ENCODE measurements around the gene SLC29A2. TPM values are rescaled to one million over a fixed set of nuclear protein-coding genes. Genes with fewer than 3 reads are reported as not detected.
A peak's percentile ranks its signal among the peaks of the same experiment; 100 is the strongest.
"Not testable (repeated sequence)": the region's sequence is repeated elsewhere in the genome, so short reads cannot be mapped to it uniquely, and the experiment has no call there.

Gene SLC29A2
- total RNA-seq, 6 experiments from 2014 or later = not detected

DNA sequence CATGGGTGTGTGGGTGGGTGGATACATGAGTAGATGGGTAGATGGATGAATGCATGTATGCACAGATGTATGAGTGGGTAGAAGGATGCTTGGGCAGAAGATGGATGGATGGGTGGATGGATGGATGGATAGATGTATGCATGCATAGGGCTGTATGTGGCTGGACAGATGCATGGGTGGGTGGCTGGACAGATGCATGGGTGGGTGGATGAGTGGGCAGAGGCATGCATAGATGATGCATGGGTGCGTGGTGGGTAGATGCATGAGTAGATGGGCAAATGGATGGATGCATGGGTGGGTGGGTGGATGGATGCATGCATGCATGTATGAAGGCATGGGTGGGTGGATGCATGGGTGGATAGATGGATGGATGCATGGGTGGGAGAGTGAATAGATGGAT lies 47.9 kb downstream of the SLC29A2 start:
- Mint-ChIP-seq H3K4me1 (ENCODE audit: low read depth) (peaks cover 55% of the 10 kb centered on the region), H3K4me3 (no peak overlapping the region), H3K36me3 (ENCODE audit: low read depth) (peaks cover 7% of the 10 kb centered on the region; the same call in 1 of the 2 replicates), H3K27me3 (ENCODE audit: insufficient read depth) (no peaks in the 10 kb centered on the region; the same call in none of the 2 replicates), H3K9me3 (peaks cover 9% of the 10 kb centered on the region), H3K27ac (no peak overlapping the region)
- DNase-seq = no peak
- TF ChIP-seq, protein P1, sequence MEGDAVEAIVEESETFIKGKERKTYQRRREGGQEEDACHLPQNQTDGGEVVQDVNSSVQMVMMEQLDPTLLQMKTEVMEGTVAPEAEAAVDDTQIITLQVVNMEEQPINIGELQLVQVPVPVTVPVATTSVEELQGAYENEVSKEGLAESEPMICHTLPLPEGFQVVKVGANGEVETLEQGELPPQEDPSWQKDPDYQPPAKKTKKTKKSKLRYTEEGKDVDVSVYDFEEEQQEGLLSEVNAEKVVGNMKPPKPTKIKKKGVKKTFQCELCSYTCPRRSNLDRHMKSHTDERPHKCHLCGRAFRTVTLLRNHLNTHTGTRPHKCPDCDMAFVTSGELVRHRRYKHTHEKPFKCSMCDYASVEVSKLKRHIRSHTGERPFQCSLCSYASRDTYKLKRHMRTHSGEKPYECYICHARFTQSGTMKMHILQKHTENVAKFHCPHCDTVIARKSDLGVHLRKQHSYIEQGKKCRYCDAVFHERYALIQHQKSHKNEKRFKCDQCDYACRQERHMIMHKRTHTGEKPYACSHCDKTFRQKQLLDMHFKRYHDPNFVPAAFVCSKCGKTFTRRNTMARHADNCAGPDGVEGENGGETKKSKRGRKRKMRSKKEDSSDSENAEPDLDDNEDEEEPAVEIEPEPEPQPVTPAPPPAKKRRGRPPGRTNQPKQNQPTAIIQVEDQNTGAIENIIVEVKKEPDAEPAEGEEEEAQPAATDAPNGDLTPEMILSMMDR (IDR thresholded peaks at IDR 0.05) = no peak

DNA sequence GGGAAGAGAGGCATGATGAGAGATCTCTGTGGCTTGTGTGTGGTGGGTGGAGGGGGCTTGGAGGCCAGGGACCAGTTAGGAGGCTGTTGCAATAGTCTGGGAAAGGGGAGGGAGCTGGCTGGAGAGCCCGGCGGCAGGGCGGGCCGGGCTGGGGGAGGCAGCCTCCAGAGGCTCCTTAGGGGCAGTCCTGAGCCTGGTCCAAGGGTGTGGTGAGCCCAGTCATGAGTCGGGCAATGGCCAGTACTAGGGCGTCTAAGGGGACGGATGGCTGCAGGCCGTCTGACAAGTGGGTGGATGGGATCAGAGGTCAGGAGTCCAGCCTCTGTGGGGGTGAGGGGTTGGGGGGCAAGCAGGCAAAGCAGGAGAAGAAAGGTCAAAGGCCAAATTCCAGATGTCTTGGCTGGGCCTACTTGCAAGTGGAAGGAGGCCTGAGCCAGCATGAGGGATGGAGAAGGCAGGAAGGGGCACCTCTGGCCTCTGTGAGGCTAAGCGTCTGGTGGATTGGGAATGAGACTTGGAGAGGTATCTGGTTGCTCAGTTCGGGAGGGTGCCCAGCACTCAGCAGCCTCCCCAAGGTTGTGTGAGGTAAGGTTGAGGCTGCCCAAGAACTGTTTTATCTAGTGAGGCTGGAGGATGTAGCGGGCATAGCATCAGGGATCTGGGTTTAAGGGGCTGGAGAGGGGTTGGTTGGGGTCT lies 48.7 kb downstream of the SLC29A2 start:
- no peak overlapping the region for H3K27ac Mint-ChIP-seq
- no peak for DNase-seq

DNA sequence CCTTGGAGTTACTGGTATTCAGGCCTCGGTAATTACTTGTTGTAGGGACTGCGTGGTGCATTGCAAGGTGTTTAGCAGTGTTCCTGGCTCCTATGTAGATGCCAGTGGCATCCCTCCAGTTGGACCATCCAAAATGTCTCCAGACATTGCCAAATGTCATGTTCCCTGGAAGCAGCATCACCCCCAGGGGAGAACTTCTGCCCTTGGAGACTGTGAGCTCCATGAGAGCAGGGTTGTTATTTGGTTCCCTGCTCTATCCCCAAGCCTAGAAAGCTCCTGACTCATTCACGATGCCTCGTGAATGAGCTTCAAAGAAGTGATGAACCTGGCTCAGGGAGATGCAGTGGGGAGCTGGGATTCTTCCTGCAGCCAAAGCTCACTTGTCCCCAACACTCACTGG lies 50.0 kb downstream of the SLC29A2 start:
- TF ChIP-seq, protein P1 (IDR thresholded peaks at IDR 0.05) = no peak
- H3K27ac Mint-ChIP-seq = no peak overlapping the region
- DNase-seq = no peak
- H3K27me3 Mint-ChIP-seq (ENCODE audit: insufficient read depth) = no peaks in the 10 kb centered on the region; the same call in none of the 2 replicates
- no peak overlapping the region for H3K4me3 Mint-ChIP-seq
- H3K36me3 Mint-ChIP-seq (ENCODE audit: low read depth) = peaks cover 7% of the 10 kb centered on the region; the same call in 1 of the 2 replicates
- H3K9me3 Mint-ChIP-seq = peaks cover 11% of the 10 kb centered on the region
- H3K4me1 Mint-ChIP-seq (ENCODE audit: low read depth) = peaks cover 53% of the 10 kb centered on the region

More for the DNA sequence above, 48.7 kb downstream of the SLC29A2 start:
- H3K36me3 Mint-ChIP-seq (ENCODE audit: low read depth) = peaks cover 7% of the 10 kb centered on the region; the same call in 1 of the 2 replicates
- H3K4me1 Mint-ChIP-seq (ENCODE audit: low read depth) = peaks cover 55% of the 10 kb centered on the region
- TF ChIP-seq, protein P1 (IDR thresholded peaks at IDR 0.05) = no peak
- peaks cover 11% of the 10 kb centered on the region for H3K9me3 Mint-ChIP-seq
- H3K27me3 Mint-ChIP-seq (ENCODE audit: insufficient read depth) = no peaks in the 10 kb centered on the region; the same call in none of the 2 replicates
- H3K4me3 Mint-ChIP-seq = no peak overlapping the region

DNA sequence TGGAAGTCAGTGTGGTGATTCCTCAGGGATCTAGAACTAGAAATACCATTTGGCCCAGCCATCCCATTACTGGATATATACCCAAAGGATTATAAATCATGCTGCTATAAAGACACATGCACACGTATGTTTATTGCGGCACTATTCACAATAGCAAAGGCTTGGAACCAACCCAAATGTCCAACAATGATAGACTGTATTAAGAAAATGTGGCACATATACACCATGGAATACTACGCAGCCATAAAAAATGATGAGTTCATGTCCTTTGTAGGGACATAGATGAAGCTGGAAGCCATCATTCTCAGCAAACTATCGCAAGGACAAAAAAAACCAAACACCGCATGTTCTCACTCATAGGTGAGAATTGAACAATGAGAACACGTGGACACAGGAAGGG lies 50.8 kb downstream of the SLC29A2 start:
- H3K4me1 Mint-ChIP-seq (ENCODE audit: low read depth) = peaks cover 48% of the 10 kb centered on the region
- H3K27ac Mint-ChIP-seq; H3K4me3 Mint-ChIP-seq; DNase-seq; H3K27me3 Mint-ChIP-seq (ENCODE audit: insufficient read depth): not testable (repeated sequence)
- H3K9me3 Mint-ChIP-seq = peaks cover 11% of the 10 kb centered on the region
- peaks cover 10% of the 10 kb centered on the region for H3K36me3 Mint-ChIP-seq (ENCODE audit: low read depth)

DNA sequence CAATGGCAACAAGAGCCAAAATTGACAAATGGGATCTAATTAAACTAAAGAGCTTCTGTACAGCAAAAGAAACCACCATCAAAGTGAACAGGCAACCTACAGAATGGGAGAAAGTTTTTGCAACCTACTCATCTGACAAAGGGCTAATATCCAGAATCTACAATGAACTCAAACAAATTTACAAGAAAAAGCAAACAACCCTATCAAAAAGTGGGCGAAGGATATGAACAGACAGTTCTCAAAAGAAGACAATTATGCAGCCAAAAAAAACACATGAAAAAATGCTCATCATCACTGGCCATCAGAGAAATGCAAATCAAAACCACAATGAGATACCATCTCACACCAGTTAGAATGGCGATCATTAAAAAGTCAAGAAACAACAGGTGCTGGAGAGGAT lies 51.3 kb downstream of the SLC29A2 start:
- Mint-ChIP-seq H3K36me3 (ENCODE audit: low read depth) (peaks cover 15% of the 10 kb centered on the region), H3K9me3 (peaks cover 11% of the 10 kb centered on the region), H3K4me1 (ENCODE audit: low read depth) (peaks cover 48% of the 10 kb centered on the region)
- H3K4me3 Mint-ChIP-seq; H3K27me3 Mint-ChIP-seq (ENCODE audit: insufficient read depth); DNase-seq; H3K27ac Mint-ChIP-seq: not testable (repeated sequence)

DNA sequence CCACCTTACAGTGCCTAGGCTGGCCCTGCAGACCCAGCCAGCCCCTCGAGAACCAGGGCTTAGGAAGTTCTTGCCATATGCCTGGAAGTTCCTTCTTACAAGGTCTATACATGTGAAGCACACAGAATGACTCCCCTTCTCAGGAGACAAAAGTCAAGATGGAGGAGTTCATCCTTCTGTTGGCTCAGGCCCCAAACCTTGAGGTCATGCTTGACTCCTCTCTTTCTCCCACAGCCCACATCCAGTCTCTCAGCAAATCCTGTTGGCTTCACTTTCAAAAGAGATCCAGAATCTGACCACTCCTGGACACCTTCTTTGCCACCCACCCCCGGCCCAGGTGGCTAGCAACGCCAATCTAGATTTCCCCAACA lies 53.0 kb downstream of the SLC29A2 start:
- Mint-ChIP-seq H3K27me3 (ENCODE audit: insufficient read depth) (peaks cover 5% of the 10 kb centered on the region), H3K9me3 (peaks cover 11% of the 10 kb centered on the region), H3K4me3 (peak overlapping the region; percentile 13; the same call in 1 of the 2 replicates), H3K4me1 (ENCODE audit: low read depth) (peaks cover 46% of the 10 kb centered on the region), H3K27ac (peak overlapping the region; percentile 91), H3K36me3 (ENCODE audit: low read depth) (peaks cover 28% of the 10 kb centered on the region)
- TF ChIP-seq, protein P1 (IDR thresholded peaks at IDR 0.05) = 0 out of 2 replicates have a peak, but pooled peaks have one; percentile 0
- no peak for DNase-seq
